ENCODE data around the gene MSL2. TPM values are rescaled to one million over a fixed set of nuclear protein-coding genes. Genes with fewer than 3 reads are reported as not detected.

MSL2 gene
- total RNA-seq, 1 donor from 2014 or later = 8.3 TPM

Other genes starting within 250 kb of the MSL2 start
- gene PPP2R3A, start 230.6 kb downstream of the MSL2 start, total RNA-seq = 13.2 and 25.9 TPM in 2 replicates
- 39.1 and 80.6 TPM in 2 replicates for gene PCCB, start 54.0 kb upstream of the MSL2 start, total RNA-seq